Right renal cortex interstitium (tissue), 3 donors: Measurements from ENCODE around the gene CALCR. TPM values are rescaled to one million over a fixed set of nuclear protein-coding genes. Genes with fewer than 3 reads are reported as not detected.

Source experiments
- DNase-seq, 3 donors: peaks; one replicate each; pipeline ENCODE4 v3.0.0-alpha.2; 2013; ENCODE audit warnings: low read depth in 3 of 3, low spot score in 2 of 3
- polyA plus RNA-seq, 3 donors: library from polyadenylated mRNA; unstranded; fragments of 120-200 nt; gene quantifications; one replicate each; pipeline ENCODE4 v1.2.1, GENCODE V29; 2013; ENCODE audit not compliant: insufficient read length in 3 of 3

Gene CALCR
- polyA plus RNA-seq, 3 donors: 1.1 to 1.3 (median 1.1) TPM

DNA sequence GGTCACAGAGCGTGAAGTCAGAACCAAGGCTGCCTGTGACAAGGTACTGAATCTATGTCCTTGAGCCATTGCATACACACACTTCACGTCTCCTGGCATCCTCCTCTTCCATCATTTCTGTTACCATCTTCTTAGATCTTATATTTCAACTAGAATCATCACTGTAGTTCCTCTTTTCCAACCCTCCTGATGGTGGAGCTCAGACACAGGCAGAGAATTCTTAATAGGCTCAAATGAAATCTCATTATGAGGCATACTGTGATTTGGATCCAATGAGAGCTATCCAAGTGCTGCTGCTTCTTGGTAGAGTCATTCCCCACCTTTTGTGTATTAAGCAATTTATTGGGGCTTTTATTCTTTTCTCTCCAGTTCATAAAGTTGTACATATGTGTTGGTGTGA lies 113.2 kb downstream of the CALCR start:
- no peak for DNase-seq

DNA sequence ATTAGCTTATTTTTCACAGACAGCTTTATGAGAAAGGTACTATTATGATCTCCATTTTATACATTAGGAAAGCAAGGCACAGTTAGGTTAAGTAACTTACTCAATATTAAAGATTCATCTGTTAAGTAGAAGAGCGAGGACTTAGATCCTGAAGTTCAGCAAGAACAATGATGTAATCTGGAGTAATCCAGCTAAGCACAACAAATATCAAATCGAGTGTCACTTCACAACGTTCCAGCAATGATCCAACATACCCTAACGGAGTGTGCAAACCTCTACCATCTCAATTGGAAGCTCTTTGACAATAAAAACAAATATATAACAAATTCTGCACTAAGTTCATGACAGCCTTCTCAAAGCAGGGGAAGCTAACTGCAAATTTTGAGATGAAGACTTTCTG lies 121.3 kb downstream of the CALCR start:
- DNase-seq: no peak

DNA sequence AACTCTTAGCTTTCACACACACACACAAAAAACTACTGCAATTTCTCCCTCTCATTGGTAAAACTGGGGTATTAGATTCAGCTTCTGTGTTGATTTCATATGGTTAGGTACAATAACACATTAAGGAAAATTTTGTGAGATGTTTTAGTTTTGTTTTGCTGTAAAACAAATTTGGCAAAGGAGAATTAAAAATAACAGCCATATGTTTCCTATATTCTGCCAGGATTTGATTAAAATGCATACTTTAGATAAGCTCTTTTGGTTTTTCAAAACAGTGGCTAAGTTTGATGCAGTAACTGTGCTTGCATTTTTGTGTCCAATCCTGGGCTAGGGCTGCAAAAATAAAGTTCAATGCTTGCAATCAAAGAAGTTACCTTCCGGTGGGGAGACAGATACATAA lies 126.3 kb downstream of the CALCR start:
- DNase-seq: no peak

DNA sequence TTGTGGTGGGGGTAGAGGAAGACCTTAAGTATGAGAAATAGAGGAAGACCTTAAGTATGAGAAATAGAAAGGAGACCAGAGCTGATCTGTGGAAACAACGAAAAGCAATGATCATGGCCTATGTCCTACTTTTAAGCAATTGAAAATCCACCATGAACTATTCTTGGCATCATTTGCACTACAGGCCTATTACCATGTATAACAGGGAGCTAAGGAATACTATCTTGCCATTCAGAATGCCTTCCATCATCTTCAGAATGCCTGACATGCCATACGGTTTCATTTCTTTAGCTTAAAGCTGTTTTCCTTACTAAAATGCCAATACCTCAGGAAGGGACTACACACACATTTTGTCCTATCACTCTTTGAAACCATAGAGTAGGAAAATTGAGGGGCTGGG lies 127.0 kb downstream of the CALCR start:
- no peak for DNase-seq

DNA sequence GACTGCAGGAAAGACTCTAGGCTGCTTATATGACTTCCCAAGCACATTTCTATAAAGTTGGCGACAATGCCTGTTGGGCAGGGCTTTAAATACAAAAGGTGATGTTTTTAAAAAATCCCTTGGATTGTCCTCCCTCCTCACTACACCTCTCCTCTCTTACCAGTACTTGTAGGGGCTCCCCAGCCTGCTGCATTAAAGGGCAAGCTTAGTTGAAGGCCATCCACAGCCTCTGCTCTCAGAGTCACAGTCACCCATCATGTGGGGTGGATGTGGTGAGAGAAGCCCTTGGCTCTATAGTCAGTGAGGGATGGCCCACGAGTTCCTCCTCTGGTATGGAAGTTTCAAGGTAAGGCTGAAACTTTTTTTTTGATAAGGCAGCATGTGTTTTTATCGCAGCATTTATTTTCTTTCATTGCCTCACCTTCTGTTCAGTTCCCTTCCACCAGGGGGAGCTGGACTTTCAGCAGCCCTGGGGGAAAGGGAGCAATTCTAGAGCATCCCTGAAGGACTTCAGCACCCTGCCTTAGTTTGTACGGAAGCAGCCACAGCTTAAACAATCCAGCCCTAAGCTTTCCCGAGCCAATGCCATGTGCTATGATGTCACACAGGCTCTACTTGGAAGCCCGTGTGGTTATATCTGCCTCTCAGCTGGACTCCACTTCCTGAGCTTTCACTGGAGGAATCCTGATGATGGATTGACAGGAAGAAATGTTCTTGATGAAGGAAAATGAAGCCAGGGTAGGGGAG lies 131.9 kb downstream of the CALCR start:
- DNase-seq: no peak

DNA sequence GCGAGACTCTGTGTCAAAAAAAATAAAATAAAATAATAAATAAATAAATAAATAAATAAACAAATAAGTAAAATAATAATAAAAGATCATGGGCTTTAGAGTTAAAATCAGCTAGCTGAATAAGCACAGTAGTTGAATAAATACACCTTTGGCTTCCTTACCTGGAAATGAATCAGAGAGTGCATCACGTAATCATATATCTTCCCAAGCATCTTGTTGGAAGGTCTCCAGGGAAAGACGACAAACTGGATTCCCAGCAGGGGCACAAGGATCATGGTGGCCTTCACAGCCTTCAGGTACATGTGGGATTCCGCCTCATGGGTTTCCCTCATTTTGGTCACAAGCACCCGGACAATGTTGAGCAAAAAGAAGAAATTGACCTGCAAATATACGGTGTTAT lies 138.7 kb downstream of the CALCR start:
- DNase-seq: no peak

DNA sequence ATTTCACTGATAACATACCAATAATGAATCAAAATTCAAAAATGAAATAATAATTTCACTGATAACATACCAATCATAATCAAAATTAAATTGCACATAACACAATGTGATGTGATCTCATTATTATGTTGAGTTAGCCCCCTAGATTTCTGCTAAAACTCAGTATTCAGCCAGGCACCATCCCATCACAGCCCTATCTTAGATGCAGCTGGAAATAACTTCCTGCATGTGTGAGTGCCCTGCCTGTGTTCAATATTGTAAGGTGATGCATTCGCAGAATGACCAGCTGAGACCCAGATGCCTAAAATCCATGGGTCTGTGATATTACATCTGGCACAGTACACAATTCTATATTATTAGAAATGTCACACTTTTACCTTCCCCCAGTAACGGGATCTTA lies 142.4 kb downstream of the CALCR start:
- DNase-seq: no peak

DNA sequence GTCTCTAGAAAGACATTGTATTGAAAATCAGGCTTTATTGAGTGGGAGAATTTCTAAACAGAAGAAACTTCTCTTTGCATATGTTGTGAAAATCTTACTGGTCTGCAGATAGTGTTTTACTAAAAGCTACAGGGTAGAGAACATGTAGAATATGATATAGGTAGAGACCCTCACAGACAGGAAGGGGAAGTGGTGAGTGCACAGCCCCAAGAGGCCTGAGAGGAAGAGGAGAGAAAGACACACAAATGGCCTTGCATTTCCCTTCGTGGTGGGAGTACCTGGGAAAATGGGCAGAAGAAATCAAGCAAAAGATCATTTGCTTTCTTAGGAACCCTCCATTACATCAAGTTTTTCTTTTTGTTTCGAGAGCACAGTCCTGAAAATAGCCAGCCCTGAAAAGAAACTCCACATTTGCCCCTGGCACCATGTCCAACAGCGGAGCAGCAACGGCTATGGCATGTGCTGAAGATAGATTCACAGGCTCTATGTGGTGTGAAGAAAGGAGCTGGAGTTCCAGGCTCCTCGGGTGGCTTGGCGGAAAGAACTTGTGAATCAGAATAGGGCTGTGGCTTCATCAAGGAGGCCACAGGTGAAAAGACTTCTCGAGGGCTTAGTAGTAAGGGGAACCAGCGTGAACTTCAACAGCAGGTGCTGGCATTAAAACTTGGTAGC lies 143.5 kb downstream of the CALCR start:
- no peak for DNase-seq

DNA sequence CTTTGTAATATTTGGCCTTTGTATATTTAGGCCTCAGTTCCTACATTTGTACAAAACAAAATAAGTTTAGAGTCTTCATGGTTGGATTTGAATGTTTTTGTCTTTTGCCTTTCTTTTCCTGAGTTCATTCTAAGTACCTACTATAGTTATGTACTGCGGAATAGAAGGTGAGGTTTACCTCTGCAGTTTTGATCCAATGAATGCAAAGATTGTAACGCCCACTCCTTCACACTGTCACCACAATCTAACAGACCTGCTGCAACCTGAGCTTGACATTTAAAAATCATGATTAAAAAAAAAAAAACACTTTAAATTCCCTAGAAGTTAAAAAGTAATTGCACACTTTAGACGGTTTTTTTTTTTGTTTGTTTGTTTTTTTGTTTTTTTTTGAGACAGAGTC lies 145.0 kb downstream of the CALCR start:
- no peak for DNase-seq

DNA sequence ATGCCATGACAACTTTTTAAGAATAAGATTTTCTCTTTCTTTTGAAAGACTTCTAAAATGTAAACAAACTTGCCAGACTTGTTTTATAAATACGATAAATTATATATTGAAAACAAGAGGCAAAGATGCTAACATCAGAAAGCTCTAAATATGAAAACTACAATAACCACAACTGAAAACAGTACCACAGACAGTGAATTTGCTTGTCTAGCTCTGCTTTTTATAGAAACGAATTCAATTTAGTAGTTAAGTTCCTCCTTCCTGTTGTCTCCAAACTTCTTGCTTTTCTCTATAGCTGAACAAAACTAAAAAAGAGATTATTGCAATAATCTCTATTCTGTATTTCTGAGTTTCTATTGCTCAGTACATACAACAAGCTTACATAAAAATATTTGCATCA lies 147.4 kb downstream of the CALCR start:
- no peak for DNase-seq

DNA sequence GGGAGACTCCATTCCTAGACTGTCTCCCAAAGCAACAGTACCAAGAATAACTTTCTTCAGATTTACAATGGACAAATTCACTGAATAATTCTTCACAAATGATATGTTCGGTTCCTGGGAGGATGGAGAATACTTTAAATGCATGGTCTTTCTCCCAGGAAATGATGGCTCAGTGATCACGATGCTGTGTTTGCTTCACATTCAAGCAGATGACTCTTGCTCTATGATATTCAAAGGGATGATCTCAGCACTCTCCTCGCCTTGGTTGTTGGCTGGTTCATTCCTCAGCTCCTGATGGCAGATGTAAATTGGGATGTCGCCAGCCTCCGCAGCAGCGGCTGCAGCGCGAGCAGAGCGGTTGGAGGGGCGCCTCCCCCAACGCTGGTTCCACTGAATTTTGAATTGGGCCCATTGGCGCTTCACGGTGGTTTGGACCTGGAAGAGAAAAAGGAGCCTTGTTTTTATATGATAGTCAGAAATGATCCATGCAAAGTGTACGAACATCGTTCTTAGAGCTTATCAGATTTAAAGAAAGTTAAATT lies 148.3 kb downstream of the CALCR start:
- DNase-seq: no peak

DNA sequence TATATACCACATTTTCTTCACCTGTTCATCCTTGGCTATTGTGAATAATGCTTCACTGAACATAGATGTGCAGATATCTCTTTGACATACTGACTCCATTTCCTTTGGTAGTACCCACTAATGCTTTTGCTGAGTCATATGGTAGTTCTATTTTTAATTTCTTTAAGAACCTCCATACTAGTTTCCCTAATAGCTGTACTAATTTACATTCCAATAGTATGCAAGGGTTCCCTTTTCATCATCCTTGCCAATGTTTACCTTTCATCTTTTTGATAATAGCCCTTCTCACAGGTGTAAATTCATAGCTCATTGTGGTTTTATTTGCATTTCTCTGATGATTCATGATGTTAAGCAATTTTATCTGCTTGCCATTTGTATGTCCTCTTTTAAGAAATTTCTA lies 159.9 kb downstream of the CALCR start:
- DNase-seq: no peak

DNA sequence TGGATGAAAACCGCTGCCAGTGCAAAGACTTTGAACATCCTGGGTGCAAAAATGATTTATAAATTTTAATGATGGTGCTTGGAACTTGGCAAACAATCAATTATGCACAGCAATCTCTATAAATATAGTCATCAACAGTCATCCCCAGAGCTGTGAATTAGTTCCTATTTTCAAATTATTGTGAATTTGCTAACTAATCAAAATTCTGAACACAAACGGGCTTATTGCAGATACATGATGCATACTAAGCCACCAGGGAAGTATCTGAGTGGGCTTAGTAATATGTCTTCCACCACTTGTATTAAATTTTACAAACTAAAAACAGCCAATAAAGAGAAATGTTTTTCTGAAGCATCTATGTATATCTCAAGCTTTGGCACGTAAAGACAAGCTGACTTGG lies 165.2 kb downstream of the CALCR start:
- DNase-seq: no peak

DNA sequence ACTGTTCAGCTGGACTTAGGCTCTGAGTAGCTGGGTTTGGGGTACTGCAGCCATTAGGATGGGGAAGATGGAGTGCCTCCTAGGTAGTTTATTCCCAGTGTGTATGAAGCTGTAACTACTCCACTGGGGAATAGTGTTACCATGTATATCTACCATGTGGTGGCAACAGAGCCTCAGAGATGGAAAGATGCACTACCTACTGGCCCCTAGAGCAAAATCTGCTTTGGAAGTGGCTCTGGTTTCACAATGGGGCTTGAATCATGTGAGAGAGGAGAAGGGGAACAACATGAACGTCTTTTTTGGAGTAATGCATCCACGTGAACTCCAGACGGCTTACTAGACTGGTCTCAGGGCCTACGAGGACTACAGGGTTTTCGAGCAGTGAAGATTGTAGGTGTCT lies 167.3 kb downstream of the CALCR start:
- no peak for DNase-seq

DNA sequence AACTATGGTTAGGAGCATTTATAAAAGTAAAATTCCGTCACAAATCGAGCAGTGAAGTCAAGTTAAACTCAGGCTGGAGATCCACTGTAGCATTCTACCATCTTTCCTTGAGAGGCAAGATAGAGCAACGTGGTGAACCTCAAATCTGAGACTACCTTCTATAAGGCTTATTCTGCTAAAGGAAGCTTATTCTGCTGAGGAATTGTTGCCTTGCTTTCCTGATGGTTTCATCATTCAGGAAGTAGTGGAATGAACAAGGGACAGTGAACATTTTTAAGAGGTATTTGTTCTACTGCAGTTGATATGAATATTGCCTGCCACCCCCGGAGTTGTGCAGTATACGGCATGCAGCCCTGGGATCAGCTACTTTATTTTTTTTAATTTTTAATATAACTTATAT lies 171.6 kb downstream of the CALCR start:
- no peak for DNase-seq

DNA sequence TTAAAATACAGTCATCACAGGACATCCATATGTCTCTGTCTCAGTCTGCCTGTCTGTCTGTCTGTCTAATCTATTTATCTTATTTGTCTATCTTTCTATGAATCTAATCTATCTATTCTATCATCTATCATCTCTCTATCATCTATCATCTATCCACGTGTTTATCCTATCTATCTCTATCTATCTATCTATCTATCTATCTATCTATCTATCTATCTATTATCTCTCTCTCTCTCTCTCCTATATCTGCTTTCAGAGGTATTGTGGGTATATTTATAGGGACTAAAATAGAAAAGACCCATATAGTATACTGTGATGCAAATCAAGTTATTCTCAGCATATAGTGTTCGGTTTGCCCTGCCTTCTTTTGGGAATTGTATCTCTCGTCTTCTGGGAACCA lies 174.9 kb downstream of the CALCR start:
- DNase-seq: no peak

DNA sequence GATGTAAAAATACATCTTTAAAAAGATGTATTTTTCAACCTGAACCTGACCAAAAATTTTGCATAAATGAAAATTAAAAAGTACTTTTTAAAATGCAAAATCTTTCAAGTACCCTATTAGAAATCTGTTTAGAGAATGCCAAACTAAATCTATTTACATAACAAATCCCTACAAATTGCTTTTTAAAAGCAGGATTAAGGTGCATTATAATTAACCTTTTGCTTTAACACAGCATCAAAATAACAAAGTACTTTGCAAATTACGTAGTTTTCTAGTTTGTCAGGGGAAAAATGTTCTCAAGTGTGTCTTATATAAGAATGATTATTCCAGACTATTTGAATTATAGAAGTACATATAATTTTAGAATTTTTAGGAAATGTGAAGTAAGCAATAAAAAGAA lies 181.5 kb downstream of the CALCR start:
- DNase-seq: no peak

DNA sequence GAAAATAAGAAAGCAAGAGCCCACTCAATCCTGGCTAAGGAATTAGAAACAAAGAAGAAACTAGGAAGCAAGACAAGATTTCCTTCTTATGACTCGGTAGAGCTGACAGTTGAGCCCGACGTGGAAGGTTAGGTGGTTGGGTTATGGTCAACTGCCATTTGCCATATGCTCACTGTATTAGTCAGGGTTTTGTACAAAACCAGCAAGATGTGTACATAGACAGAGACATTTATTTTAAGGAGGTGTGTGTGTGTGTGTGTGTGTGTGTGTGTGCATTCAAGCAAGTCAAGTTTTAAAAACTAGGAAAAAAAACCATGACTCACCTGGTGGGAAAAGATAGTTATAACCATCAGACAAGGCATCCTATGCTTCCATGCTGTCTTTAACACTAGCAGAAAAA lies 183.9 kb downstream of the CALCR start:
- DNase-seq: no peak

DNA sequence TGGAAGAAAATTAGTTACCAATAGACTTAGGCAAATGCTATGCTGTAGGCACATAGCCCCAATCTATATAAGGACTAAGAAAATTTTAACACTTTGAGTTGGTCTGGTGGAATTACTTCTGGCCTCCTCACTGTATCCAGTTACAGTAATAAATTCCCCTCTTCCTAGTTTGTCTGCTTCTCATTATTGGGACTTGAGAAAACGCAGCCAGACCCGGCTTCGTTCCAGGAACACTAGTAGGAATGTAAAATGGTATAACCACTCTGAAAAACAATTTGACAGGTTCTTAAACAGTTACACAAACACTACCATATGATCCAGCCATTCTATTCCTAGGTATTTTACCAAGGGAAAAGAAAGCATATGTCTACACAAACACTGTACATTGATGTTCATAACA lies 192.2 kb downstream of the CALCR start:
- DNase-seq: no peak

DNA sequence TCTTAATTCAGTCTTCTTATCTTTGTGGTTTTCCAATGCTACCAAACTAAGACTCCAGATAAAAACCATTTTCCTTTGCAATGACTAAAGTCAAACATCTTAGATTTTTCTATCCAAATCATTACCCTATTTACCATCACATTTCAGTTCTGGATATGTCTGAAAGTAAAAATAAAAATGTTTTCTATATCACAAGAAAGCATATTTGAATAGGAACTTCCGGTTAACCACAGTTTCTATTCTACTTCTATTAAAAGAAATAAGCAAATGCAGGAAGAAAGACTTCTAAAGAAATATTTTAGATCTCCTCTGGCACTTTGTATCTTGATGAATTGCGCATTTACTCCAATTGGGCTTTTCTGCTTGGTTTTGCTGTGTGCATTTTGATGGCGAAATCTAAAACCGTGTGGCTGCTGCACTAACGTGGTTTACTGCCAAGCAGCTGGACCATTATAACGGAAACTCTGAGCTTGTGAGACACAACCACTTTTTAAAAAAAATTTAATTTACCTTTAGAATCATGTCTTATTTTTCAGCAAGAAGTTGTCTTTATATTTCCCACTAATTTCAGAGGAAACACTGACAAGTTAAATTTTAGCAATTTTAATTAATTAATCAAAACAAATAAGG lies 196.3 kb downstream of the CALCR start:
- no peak for DNase-seq

DNA sequence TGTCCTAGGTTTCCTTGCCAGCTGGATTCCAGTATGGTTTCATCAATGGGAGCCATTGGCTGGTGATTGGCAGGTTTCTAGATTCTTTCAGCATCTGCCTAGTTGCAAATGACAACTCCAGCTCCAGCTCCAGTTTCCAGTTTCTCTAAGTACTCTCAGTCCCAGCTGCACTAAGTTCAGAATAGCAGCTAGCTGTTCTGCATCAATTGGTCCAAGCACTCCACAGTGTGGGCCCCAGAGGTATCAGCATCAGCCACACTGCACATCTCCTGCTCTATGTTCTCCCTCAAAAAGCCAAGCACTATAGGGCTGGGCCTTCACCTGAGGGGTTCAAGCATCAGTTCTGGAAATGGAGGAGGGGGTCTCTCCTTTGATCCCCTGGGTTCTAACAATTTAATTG lies 198.9 kb downstream of the CALCR start:
- no peak for DNase-seq
